Activated gamma-delta T cell (primary cell): ENCODE data around the gene SLC35B1.
"Not testable (repeated sequence)": the region's sequence is repeated elsewhere in the genome, so short reads cannot be mapped to it uniquely, and the experiment has no call there.

Source experiments
- DNase-seq: peaks from one replicate; lab custom pipeline; 2025; lab: John Stamatoyannopoulos, UW

Gene SLC35B1

GRCh38 chr17:49699966-49700575 is 7.7 kb downstream of the SLC35B1 start:
- no peak for DNase-seq

- DNase-seq = no peak
Measured at GRCh38 chr17:49698005-49698404, 9.8 kb downstream of the SLC35B1 start.

GRCh38 chr17:49696233-49696761 is 11.5 kb downstream of the SLC35B1 start:
- DNase-seq = no peak

DNA sequence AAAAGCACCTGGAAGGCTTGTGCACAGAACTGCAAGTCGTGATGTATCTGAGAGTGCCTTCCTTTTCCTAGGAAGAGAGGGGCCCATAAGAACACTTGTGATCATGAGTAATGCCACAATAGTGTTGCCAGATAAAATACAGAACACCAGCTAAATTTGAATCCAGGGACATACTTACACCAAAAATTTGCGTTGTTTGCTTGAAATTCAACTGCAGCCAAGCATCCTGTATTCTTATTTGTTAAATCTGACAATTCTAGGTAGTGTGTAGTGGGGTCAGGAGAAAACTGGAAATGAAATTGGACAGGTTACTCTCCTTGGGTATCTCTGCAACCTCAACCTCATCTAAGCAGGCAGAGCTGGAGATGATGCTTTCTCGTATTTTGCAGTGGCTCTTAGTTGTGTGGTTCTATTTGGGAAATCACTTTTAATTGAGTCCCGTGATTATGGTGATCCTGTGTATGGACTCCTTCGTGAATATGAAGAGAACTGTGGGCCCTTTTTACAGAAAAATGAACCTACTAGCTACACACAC is 12.0 kb downstream of the SLC35B1 start:
- DNase-seq = no peak

- DNase-seq = no peak
Measured at GRCh38 chr17:49694847-49695697, 12.7 kb downstream of the SLC35B1 start.

GRCh38 chr17:49692751-49693150 is 15.0 kb downstream of the SLC35B1 start:
- DNase-seq = no peak

- DNase-seq = no peak
Measured at GRCh38 chr17:49691677-49692191, 16.0 kb downstream of the SLC35B1 start.

DNA sequence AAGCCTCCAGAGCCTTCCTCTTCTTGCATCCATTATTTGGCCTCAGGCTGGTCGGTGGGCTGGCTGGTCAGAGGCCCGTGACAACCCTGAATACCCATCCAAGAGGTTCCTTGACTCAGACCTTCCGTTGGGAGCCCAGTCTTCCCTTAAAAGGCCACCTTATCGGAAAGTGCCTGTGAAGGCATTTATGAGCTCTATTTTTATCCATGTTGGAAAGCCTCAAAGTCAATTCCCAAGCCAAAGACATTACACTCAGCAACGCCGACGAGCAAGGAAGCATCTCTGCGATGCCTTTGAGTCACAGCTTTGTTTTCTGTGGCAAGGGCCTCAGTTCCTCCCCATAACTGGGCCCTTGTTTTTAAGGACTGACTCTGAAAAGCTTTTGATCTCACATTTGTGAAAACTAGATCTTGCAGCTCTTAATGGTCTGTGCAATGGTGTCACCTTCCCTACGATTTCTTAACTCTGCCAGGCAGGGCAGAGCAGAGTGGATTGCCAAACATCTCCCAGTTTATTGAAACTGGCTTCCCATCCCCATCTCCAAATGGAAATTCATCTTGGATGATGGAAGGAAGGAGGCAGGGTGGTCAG is 16.6 kb downstream of the SLC35B1 start:
- DNase-seq = no peak

GRCh38 chr17:49690256-49690655 is 17.5 kb downstream of the SLC35B1 start:
- DNase-seq = no peak

DNA sequence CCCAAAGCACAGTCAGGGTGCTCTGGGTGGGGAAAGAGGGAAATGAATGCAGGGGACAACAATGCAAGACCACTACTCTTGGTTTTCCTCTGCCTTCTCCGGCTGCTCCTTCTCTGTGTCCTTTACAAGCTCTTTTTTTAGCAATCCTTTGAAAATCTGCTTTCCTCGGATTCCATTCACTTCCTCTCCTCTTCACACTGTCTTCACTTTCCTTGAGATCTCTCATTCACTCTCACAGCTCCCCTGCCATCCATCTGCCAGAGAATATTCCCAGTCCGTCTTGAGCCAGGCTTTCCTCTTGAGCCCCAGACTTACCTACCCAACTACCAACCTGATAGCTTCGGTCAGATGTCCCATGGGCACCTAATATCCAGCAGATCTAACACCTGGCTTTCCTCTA is 18.9 kb downstream of the SLC35B1 start:
- no peak for DNase-seq

DNA sequence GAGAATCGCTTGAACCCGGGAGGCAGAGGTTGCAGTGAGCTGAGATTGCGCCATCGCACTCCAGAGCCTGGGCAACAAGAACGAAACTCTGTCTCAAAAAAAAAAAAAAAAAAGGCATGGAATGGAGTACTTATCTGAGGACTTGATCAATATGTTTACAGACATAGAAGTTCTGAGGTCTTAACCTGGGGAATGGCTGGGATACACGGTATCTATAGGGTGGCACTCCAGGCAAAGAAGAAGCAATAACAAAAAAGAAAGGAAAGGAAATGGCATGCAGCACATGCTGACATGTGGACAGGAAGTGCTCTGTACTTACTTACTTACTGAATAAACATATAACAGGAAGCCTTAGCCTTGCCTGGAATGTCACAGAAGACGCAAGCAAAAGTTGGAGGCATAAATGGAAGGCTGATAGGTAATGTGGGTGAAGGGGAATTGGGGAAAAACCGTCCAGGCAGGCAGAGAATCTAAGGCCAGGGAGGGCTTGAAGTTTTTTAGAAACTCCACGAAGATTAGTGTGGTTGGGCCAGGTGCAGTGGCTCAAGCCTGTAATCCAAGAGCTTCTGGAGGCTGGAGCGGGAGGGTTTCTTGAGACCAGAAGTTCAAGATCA is 19.8 kb downstream of the SLC35B1 start:
- DNase-seq = no peak

DNA sequence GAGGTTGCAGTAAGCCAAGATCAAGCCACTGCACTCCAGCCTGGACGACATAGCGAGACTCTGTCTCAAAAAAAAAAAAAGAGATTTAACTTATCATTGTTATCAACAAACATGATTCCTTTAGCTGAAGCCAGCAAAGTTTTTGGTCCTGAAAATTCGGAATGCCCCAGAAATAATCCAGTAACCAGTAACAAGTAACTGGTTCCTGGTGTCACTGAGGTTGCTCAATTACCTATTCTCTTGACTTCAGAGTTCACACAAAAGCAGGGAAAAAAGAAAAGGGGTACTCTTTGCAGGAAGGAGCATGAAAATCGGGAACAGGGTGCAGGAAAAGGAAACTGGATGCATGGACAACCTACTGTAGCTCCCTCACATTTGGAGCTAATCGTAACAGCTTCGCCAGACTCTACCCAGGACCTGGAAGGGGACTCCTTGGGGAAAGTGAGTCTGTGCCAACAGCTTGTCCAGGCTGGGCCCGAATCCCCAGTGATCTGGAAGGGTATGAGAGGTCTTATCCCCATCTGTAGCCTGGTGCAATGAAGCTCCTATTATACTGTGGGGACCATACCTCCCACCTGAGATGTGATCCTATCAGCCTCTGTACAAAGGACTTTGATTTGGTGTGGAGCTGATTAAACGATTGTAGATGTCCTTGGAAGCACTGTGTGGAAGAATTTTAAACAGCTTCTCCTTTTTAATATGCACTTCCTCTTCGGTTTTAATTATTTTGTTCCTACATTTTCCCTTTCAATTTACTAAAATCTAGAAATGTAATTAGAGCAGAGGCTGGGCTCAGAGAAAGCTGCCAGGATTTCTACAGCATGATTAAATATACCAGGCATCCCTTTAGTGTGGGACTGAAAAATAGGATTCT is 26.4 kb downstream of the SLC35B1 start:
- DNase-seq = no peak

DNA sequence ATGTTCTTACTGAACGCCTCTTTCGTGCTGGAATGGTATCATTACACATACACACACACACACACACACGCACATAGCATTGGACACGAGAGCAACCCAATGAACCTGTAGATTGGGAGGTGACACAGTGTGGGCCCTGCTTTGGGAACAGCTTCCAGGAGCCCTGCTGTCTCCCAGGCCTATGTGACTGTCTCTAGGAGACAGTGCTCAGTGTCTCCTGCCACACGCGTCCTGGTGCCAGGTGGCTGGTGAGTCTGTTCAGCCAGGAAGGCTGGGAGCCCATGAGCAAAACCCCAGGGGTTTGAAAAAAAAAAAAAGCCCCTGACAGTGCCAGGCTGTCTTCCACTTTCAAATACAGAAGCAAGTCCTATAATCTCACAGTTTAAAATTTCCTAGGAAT is 27.4 kb downstream of the SLC35B1 start:
- no peak for DNase-seq

DNA sequence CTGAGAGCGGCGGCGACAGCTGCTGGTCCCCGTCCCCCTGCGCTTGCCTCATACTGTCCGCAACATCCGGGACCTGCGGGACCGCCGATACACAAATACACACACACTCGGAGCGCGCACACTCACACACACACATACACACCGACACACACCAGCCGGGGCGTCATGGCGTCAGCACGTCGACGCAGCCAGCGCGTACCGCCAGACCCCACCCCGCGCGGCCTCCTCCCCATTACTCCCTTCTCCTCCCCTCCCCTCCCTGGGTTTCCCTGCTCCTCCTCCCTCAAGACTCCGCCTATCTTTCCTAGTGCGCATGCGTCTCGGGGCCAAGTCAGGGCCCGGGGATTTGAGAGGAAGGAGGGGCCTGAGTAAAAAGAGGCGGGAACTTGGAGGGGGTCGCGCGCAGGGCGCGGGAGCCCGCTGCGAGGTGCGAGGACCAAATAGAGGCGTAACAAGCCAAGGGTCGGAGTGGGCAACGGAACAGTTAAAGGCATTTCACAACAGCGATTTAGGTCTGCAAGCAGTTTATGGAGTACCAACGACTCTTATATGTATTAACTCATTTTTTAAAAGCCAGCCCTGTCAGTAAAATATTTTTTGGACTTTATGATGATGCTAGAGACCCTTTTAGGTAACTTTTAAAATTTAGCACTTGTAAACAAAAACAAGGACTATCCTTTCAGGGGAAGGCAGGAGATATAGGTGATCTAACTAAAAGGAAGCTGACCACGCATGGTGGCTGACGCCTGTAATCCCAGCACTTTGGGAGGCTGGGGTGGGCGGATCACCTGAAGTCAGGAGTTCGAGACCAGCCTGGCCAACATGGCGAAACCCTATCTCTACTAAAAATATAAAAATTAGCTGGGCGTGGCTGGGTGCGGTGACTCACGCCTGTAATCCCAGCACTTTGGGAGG is 29.6 kb downstream of the SLC35B1 start, which contains the start of gene SPOP:
Gene SPOP (minus strand): TSS at position 165 of the 915 bp plus-strand sequence. CDS start 55,287 bp downstream, outside the sequence.
- peak; percentile 97 for DNase-seq

GRCh38 chr17:49677134-49677932 is 30.4 kb downstream of the SLC35B1 start:
- DNase-seq = peak; percentile 95

- no peak for DNase-seq
Measured at GRCh38 chr17:49676276-49676868, 31.4 kb downstream of the SLC35B1 start.

- no peak for DNase-seq
Measured at GRCh38 chr17:49674507-49674906, 33.3 kb downstream of the SLC35B1 start.

DNA sequence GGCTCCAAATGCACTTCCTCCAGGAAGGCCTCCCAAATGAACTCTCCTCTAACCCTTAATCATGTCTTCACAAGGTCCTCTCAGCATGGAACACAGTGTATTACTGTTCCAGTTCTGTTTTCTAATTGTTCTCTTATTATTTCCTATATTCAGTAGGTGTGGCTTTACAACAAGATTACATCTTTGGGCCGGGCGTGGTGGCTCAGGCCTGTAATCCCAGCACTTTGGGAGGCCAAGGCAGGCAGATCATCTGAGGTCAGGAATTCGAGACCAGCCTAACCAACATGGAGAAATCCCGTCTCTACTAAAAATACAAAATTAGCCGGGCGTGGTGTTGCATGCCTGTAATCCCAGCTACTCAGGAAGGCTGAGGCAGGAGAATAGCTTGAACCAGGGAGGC is 34.1 kb downstream of the SLC35B1 start:
- not testable (repeated sequence) for DNase-seq
